Measurements from ENCODE around the gene TFAP2B. TPM values are rescaled to one million over a fixed set of nuclear protein-coding genes. Genes with fewer than 3 reads are reported as not detected.

TFAP2B gene
- total RNA-seq, 1 experiment from 2014 or later = not detected

DNA sequence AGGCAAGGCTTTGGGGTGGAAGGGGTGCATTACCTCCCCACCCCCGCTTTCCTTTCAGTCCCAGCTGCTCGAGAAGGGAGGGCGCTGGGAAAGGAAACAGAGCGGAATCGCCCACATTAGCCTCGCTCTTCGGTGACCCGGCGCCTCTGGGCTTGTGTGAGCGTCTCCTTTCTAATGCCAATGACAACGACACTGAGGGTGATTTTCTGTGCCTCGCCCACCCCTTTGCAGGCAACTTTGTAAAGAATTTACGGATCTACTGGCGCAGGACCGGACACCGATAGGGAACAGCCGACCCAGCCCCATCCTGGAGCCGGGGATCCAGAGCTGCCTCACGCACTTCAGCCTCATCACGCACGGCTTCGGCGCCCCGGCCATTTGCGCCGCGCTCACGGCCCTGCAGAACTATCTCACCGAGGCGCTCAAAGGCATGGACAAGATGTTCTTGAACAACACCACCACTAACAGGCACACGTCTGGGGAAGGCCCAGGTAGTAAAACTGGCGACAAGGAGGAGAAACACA, 24.3 kb downstream of the TFAP2B start:
- no peak overlapping the region for H3K14ac ChIP-seq (ENCODE audit: insufficient read depth, low read length)
- peaks cover 41 to 60% of the 10 kb centered on the region in 2 experiments for H3K4me1 Mint-ChIP-seq
- no peak overlapping the region for H3K27ac ChIP-seq (ENCODE audit: insufficient read length, low read depth, low read length)
- WGBS (ENCODE audit: extremely low coverage, insufficient read length, low lambda C conversion rate) = no CpG with 5 or more reads among the region's 32 CpGs
- TF ChIP-seq, protein P1, sequence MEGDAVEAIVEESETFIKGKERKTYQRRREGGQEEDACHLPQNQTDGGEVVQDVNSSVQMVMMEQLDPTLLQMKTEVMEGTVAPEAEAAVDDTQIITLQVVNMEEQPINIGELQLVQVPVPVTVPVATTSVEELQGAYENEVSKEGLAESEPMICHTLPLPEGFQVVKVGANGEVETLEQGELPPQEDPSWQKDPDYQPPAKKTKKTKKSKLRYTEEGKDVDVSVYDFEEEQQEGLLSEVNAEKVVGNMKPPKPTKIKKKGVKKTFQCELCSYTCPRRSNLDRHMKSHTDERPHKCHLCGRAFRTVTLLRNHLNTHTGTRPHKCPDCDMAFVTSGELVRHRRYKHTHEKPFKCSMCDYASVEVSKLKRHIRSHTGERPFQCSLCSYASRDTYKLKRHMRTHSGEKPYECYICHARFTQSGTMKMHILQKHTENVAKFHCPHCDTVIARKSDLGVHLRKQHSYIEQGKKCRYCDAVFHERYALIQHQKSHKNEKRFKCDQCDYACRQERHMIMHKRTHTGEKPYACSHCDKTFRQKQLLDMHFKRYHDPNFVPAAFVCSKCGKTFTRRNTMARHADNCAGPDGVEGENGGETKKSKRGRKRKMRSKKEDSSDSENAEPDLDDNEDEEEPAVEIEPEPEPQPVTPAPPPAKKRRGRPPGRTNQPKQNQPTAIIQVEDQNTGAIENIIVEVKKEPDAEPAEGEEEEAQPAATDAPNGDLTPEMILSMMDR (conservative IDR thresholded peaks at IDR 0.05) = no peak
- no peak overlapping the region for H2BK120ac ChIP-seq (ENCODE audit: low read depth, low read length, poor library complexity, severe bottlenecking)
- H3K18ac ChIP-seq (ENCODE audit: insufficient read length, low read depth, low read length) = no peak overlapping the region
- H3K9ac ChIP-seq (ENCODE audit: extremely low read depth, insufficient read length, low read length) = no peak overlapping the region
- no peaks in the 10 kb centered on the region for H3K79me2 ChIP-seq (ENCODE audit: insufficient read depth, low read length)
- peaks cover 86% of the 10 kb centered on the region for H3K27me3 ChIP-seq (ENCODE audit: insufficient read depth, low read length)
- H3K4me1 ChIP-seq (ENCODE audit: insufficient read depth, low read length) = no peaks in the 10 kb centered on the region; the same call in 1 of the 2 replicates
- H2BK5ac ChIP-seq (ENCODE audit: insufficient read length, low read length) = no peak overlapping the region
- H2BK20ac ChIP-seq (ENCODE audit: low read depth, low read length, poor library complexity, severe bottlenecking) = no peak overlapping the region
- no peak overlapping the region for H2AK5ac ChIP-seq (ENCODE audit: insufficient read length, low read length)
- H2AFZ ChIP-seq (ENCODE audit: low read length) = no peak overlapping the region
- H3K27me3 Mint-ChIP-seq (ENCODE audit: low read depth) = peaks cover 100% of the 10 kb centered on the region
- H2BK12ac ChIP-seq (ENCODE audit: insufficient read length, low read depth, low read length) = no peak overlapping the region
- DNase-seq = peak; percentile 78
- H2BK15ac ChIP-seq (ENCODE audit: low read depth, low read length) = no peak overlapping the region
- no peak overlapping the region for H3K27ac Mint-ChIP-seq
- no peak overlapping the region for H3K23ac ChIP-seq (ENCODE audit: insufficient read length, low read depth, low read length)
- H3K4ac ChIP-seq (ENCODE audit: low read depth, low read length) = no peak overlapping the region
- H3K9me3 ChIP-seq (ENCODE audit: control insufficient read depth, low read depth, low read length) = no peaks in the 10 kb centered on the region
- peak overlapping the region; percentile 75 for H3K4me2 ChIP-seq (ENCODE audit: insufficient read depth, insufficient read length, low read length)
- H3K4me3 Mint-ChIP-seq = peak overlapping the region; percentile 36 to 76
- no peak overlapping the region for H4K91ac ChIP-seq (ENCODE audit: insufficient read length, low read depth, low read length)
- peaks cover 0 to 3% of the 10 kb centered on the region in 2 experiments; a peak in 2 of 5 replicates for H3K9me3 Mint-ChIP-seq
- no peak overlapping the region for H3T11ph ChIP-seq (ENCODE audit: low read length)
- H3K79me1 ChIP-seq (ENCODE audit: insufficient read depth, low read depth, low read length, poor library complexity, severe bottlenecking) = no peaks in the 10 kb centered on the region
- H3K36me3 Mint-ChIP-seq (ENCODE audit: insufficient read depth in 1 of 3, low read depth in 3 of 3) = no peaks in the 10 kb centered on the region; a peak in 1 of 7 replicates
- H3K23me2 ChIP-seq (ENCODE audit: insufficient read length, low read depth, low read length, poor library complexity, severe bottlenecking) = peaks cover 6% of the 10 kb centered on the region
- H4K20me1 ChIP-seq (ENCODE audit: control insufficient read depth, insufficient read depth, insufficient read length) = no peaks in the 10 kb centered on the region
- no peak overlapping the region for H4K5ac ChIP-seq (ENCODE audit: insufficient read length, low read depth, low read length)
- no peak overlapping the region for H4K8ac ChIP-seq (replicated peaks; ENCODE audit: insufficient read length, low read depth, low read length)
- no peak overlapping the region for H3K56ac ChIP-seq (ENCODE audit: insufficient read length, low read depth, low read length)

Measured in H9 (cell line).